Measurements from ENCODE around the gene GNG8.

DNA sequence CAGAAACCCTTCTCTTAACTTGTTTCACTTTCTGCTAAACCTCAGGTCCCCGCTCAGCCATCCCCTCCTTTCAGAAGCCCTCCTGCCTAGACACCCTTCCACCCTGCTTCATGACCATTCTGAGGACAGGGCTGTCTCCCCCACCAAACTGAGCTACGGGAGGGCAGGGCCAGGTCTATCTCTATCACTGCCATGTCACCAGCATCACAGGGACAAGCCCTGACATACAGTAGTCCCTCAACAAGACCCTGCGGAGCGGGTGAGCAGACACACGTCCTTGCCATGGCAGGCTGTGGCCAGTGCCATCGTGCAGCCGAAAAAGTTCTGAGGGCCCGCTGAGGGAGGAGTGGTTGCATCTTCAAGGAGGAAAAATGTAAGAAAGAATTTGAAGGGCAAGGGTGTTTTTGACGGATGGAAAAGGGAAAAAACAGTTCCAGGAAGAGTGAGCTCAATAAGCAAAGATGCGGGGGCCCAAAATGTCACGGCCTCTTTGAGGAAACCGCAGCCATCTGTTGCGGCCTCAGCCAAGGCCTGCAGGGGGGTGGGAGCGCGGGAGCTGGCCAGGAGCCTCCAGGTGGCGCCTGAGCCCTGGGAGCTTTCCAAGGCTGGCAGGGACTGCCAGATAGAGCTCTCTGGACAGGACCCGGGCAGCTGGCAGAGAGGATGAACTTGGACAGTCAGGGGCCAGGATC, 19.2 kb downstream of the GNG8 start:
- TF ChIP-seq, protein P1, sequence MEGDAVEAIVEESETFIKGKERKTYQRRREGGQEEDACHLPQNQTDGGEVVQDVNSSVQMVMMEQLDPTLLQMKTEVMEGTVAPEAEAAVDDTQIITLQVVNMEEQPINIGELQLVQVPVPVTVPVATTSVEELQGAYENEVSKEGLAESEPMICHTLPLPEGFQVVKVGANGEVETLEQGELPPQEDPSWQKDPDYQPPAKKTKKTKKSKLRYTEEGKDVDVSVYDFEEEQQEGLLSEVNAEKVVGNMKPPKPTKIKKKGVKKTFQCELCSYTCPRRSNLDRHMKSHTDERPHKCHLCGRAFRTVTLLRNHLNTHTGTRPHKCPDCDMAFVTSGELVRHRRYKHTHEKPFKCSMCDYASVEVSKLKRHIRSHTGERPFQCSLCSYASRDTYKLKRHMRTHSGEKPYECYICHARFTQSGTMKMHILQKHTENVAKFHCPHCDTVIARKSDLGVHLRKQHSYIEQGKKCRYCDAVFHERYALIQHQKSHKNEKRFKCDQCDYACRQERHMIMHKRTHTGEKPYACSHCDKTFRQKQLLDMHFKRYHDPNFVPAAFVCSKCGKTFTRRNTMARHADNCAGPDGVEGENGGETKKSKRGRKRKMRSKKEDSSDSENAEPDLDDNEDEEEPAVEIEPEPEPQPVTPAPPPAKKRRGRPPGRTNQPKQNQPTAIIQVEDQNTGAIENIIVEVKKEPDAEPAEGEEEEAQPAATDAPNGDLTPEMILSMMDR (IDR thresholded peaks at IDR 0.05): peak; percentile 78
- TF ChIP-seq POLR2AphosphoS5 (IDR thresholded peaks at IDR 0.05; ENCODE audit: low read depth, low read length) (no peak), SIN3A (IDR thresholded peaks at IDR 0.05; ENCODE audit: borderline replicate concordance, insufficient read depth, low read depth, low read length) (no peak), TCF7L2 (IDR thresholded peaks at IDR 0.05; ENCODE audit: low read depth, low read length) (no peak)
- TF ChIP-seq, protein P2, sequence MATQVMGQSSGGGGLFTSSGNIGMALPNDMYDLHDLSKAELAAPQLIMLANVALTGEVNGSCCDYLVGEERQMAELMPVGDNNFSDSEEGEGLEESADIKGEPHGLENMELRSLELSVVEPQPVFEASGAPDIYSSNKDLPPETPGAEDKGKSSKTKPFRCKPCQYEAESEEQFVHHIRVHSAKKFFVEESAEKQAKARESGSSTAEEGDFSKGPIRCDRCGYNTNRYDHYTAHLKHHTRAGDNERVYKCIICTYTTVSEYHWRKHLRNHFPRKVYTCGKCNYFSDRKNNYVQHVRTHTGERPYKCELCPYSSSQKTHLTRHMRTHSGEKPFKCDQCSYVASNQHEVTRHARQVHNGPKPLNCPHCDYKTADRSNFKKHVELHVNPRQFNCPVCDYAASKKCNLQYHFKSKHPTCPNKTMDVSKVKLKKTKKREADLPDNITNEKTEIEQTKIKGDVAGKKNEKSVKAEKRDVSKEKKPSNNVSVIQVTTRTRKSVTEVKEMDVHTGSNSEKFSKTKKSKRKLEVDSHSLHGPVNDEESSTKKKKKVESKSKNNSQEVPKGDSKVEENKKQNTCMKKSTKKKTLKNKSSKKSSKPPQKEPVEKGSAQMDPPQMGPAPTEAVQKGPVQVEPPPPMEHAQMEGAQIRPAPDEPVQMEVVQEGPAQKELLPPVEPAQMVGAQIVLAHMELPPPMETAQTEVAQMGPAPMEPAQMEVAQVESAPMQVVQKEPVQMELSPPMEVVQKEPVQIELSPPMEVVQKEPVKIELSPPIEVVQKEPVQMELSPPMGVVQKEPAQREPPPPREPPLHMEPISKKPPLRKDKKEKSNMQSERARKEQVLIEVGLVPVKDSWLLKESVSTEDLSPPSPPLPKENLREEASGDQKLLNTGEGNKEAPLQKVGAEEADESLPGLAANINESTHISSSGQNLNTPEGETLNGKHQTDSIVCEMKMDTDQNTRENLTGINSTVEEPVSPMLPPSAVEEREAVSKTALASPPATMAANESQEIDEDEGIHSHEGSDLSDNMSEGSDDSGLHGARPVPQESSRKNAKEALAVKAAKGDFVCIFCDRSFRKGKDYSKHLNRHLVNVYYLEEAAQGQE (IDR thresholded peaks at IDR 0.05; ENCODE audit: insufficient read depth in 1 of 2, low read depth in 2 of 2, low read length in 1 of 2): no peak
